Measurements from ENCODE around the gene MIR17HG.

GRCh38 chr13:91399189-91400062 lies 51.9 kb downstream of the MIR17HG start:
- no peak for TF ChIP-seq CTCF (IDR thresholded peaks at IDR 0.05)
- no peak for TF ChIP-seq POLR2A (IDR thresholded peaks at IDR 0.05)
